Adrenal gland (tissue), 12 donors: Measurements from ENCODE around the gene SCNN1G. TPM values are rescaled to one million over a fixed set of nuclear protein-coding genes. Genes with fewer than 3 reads are reported as not detected.

ENCODE experiments used
- DNase-seq, 7 donors: peaks; one replicate each; pipeline ENCODE4 v3.0.0-alpha.2; 2019 to 2020
- H3K27ac ChIP-seq, 5 donors: fragments of 200-600 bp; sonication (generic) in 4 of 5; 1 replicate in 3 of 5; 2 replicates in 2 of 5; pipeline versions ENCODE4 v1.5.1 to v1.8.0; 2016 to 2020; ENCODE audit warnings: mild to moderate bottlenecking in 1 of 5
- H3K27me3 ChIP-seq: fragments of 200-600 bp; 2 replicates; pipeline ENCODE4 v1.8.0; 2021
- H3K36me3 ChIP-seq, 2 donors: fragments of 200-600 bp; replicated peaks in 1 of 2; 1 replicate in 1 of 2; 2 replicates in 1 of 2; pipeline versions ENCODE4 v1.5.1 to v1.8.0; 2018 to 2022
- H3K4me1 ChIP-seq, 2 donors: fragments of 200-600 bp; replicated peaks in 1 of 2; 1 replicate in 1 of 2; 2 replicates in 1 of 2; pipeline versions ENCODE4 v1.5.1 to v1.8.0; 2018 to 2021
- H3K4me3 ChIP-seq, 4 donors: fragments of 200-600 bp; sonication (generic) in 3 of 4; one replicate each; pipeline ENCODE4 v1.5.1; 2016 to 2018
- H3K9me3 ChIP-seq, 3 donors: fragments of 200-600 bp; sonication (generic) in 1 of 3; replicated peaks in 1 of 3; 1 replicate in 2 of 3; 2 replicates in 1 of 3; pipeline versions ENCODE4 v1.5.1 to v1.8.0; 2016 to 2021
- CTCF ChIP-seq, 6 experiments: fragments of 450-650 bp in 4 of 6; fragments of 200-600 bp in 2 of 6; sonication (generic) in 1 of 6; IDR thresholded peaks; 1 replicate in 5 of 6; 2 replicates in 1 of 6; pipeline versions ENCODE4 v1.5.1 to v1.8.0; 2016 to 2021; ENCODE audit warnings: antibody characterized with exemption in 6 of 6, mild to moderate bottlenecking in 2 of 6, moderate library complexity in 1 of 6
- POLR2A ChIP-seq, 2 donors: fragments of 450-650 bp; IDR thresholded peaks; one replicate each; pipeline ENCODE4 v1.6.1; 2017; ENCODE audit warnings: antibody characterized with exemption in 2 of 2, mild to moderate bottlenecking in 2 of 2, moderate library complexity in 1 of 2
- WGBS, 4 donors: extraction: QIAGEN DNeasy Blood & Tissue Kit in 2 of 4; methylation state at CpG; one replicate each; pipeline versions ENCODE4 v1.1.5 to v1.1.7; 2013 to 2017; 5-methylcytosine and 5-hydroxymethylcytosine counted together
- intact Hi-C, 2 donors: fragments of 100-400 bp; cut with DNase I; formaldehyde crosslinking; loops; one replicate each; pipeline versions ENCODE4 v1.14.1 to v1.15.0; 2022 to 2023
- polyA plus RNA-seq, 3 donors: library from polyadenylated mRNA; stranded (reverse); fragments of 200-250 nt in 2 of 3; fragments of 350-450 nt in 1 of 3; fragmentation: Illumina TruSeq in 1 of 3; extraction: RNeasy Lipid Tissue Mini Kit (QIAGEN cat#74804) in 1 of 3; gene quantifications; one replicate each; pipeline ENCODE4 v1.2.3, GENCODE V29; 2013 to 2014
- total RNA-seq, 9 donors: library from RNA; depleted of rRNA in 4 of 9; stranded (reverse); fragments of >200 nt in 4 of 9; fragments of 120-200 nt in 1 of 9; fragmentation: NEBNext Ultra II Directional in 1 of 9; extraction: Animal tissue kit (Norgen Biotek cat#: 25700) in 1 of 9; gene quantifications; one replicate each; pipeline versions ENCODE4 v1.1.0 to v1.2.4, GENCODE V29; 2013 to 2023
- donor health status: healthy with polysubstance abuse.
- donor health status: Bipolar disorder and iron deficiency.
- donor health status: DM: yes; HTN: yes; CAD: no.
- donor health status: DM: no; HTN: no; CAD: no.
- donor health status: DM: no; HTN: no; CAD: no.
- donor health status: DM: yes; HTN: yes; CAD: no.

SCNN1G gene
- total and polyA plus RNA-seq, 12 donors, result 0.07 to 0.11 (median 0.08) TPM; not detected in 9

DNA sequence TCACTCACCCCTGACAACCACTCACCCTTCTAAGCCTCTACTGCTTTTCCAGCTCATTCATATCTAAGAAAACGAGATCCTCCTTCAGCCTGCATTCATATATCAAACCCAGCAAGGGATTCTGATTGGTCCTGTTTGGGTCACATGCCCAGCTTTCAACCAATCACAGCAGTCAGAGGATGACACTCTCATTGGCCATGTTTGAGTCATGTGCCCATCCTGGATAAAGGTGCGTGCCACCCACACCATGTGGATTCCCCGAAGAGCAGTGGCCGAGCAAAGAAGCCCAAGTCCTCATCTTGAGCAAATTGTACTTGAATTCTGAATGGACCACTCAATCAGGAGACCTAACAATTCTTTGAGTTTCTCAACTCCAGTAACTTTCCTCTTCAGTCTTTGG lies 45.0 kb downstream of the SCNN1G start:
- no peak for DNase-seq
- Histone ChIP-seq H3K36me3 (no peaks in the 10 kb centered on the region), H3K4me3 (no peak overlapping the region), H3K27ac (no peak overlapping the region), H3K4me1 (no peaks in the 10 kb centered on the region), H3K9me3 (no peaks in the 10 kb centered on the region), H3K27me3 (no peaks in the 10 kb centered on the region)
- WGBS, 4 donors, result 56 to 84% (median 70%) methylated on average over 4 of the region's 4 CpGs
- intact Hi-C loops, result no loop called here
- TF ChIP-seq CTCF (IDR thresholded peaks at IDR 0.05), result no peak
- no peak for TF ChIP-seq POLR2A (IDR thresholded peaks at IDR 0.05)

DNA sequence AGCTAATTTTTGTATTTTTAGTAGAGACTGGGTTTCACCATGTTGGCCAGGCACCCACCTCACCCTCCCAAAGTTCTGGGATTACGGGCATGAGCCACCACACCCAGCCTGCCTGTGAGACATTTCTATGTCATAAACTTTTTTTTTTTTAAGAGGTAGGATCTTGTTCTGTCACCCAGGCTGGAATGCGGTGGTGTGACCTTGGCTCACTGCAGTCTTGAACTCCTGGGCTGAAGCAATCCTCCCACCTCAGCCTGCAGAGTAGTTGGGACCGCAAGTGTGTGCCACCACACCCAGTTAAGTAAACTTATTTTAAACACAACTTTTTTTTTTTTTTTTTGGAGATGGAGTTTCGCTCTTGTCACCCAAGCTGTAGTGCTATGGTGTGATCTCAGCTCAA lies 47.2 kb downstream of the SCNN1G start:
- no peaks in the 10 kb centered on the region for H3K27me3 ChIP-seq
- H3K4me3 ChIP-seq, result no peak overlapping the region
- no peaks in the 10 kb centered on the region for H3K4me1 ChIP-seq
- no peak overlapping the region for H3K27ac ChIP-seq
- DNase-seq, result no peak
- 76 to 83% (median 82%) methylated on average over 4 of the region's 4 CpGs for WGBS, 4 donors
- no peaks in the 10 kb centered on the region for H3K9me3 ChIP-seq
- intact Hi-C loops, result no loop called here
- no peaks in the 10 kb centered on the region for H3K36me3 ChIP-seq
- no peak for TF ChIP-seq POLR2A (IDR thresholded peaks at IDR 0.05)
- TF ChIP-seq CTCF (IDR thresholded peaks at IDR 0.05), result no peak

DNA sequence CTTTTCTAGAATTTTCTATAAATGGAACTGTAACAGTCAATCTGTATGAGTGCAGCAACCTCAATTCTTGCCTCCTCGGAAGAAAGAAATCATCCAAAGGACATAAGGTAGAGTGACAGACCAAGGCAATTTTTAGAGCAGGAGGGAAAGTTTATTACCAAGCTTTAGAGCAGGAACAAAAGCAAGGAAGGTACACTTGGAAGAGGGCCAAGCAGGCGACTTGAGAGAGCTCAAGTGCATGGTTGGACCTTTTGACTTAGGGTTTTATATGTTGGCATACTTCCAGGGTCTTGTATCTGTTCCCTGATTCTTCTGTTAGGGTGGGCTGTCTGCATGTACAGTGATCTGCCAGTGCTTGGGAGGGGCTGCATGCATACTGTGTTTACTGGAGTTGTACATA lies 50.3 kb downstream of the SCNN1G start:
- TF ChIP-seq CTCF (IDR thresholded peaks at IDR 0.05) (no peak), POLR2A (IDR thresholded peaks at IDR 0.05) (no peak)
- Histone ChIP-seq H3K4me3 (no peak overlapping the region), H3K27ac (no peak overlapping the region), H3K27me3 (no peaks in the 10 kb centered on the region), H3K4me1 (no peaks in the 10 kb centered on the region), H3K9me3 (no peaks in the 10 kb centered on the region), H3K36me3 (no peaks in the 10 kb centered on the region)
- no peak for DNase-seq
- intact Hi-C loops, result no loop called here
- WGBS, 4 donors, result 46 to 61% (median 50%) methylated on average over 2 of the region's 2 CpGs

- H3K9me3 ChIP-seq, result no peaks in the 10 kb centered on the region
- H3K27me3 ChIP-seq, result no peaks in the 10 kb centered on the region
- H3K4me1 ChIP-seq, result no peaks in the 10 kb centered on the region
- H3K4me3 ChIP-seq, result no peak overlapping the region
- WGBS, 4 donors, result 77 to 90% (median 87%) methylated on average over 4 of the region's 4 CpGs
- no peak for DNase-seq
- H3K27ac ChIP-seq, result no peak overlapping the region
- no peaks in the 10 kb centered on the region for H3K36me3 ChIP-seq
- TF ChIP-seq CTCF (IDR thresholded peaks at IDR 0.05) (no peak), POLR2A (IDR thresholded peaks at IDR 0.05) (no peak)
- intact Hi-C loops, result no loop called here
Measured at GRCh38 chr16:23235176-23235575, 52.6 kb downstream of the SCNN1G start.
